HG03159 (cell line): ENCODE results near the gene POLD3.
"Not testable (repeated sequence)": the region's sequence is repeated elsewhere in the genome, so short reads cannot be mapped to it uniquely, and the experiment has no call there.

ENCODE experiments used
- ATAC-seq: cut with Tn5 transposase; IDR thresholded peaks from one replicate; pipeline ENCODE4 v1.9.1; 2021; ENCODE audit warnings: mild to moderate bottlenecking, moderate library complexity; ENCODE audit not compliant: unreplicated experiment

Gene POLD3

DNA sequence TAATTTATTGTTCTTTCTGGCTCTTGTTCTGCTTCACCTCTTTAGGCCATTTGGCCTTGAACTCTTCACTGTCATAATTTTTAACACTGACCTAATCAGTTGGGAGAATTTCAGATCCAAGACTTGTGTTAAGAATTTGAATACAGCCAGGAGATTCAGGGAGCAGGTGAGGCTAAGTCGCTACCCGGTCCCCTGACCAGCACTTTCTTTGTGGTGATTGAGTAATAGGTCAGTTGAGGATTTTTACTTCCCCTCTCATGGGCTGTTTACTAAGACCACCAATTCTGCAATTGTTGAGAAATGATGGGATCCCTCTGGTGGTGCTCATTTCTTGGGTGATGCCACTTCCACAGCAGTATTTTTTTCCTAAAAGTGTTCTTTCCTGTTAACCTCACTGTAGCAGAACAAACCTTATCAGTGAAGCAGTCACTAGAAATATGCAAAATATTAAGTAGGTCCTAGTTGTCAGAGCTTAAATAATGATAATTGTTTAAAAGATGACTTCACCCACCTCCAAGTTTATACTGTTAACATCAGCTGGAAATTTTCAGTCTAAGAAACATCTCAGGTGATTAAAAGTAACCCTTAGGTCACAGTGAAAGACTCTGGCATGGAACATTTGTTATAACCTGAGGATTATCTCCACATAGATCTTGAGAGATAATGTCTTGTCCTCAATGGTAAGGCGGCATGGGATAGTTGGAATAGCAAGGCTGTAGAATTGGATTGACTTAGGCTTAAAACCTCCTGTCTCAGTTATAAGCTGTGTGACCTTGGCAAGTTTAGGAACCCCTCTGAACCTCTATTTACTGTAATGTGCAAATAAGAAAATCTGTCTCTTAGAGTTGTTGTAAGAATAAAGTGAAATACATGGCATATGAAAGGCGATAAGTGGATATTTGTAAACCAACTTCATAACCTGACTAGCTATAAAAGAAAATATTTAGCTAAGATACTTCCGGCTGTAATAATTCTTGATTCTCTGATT is 41.3 kb downstream of the POLD3 start:
- no peak for ATAC-seq

DNA sequence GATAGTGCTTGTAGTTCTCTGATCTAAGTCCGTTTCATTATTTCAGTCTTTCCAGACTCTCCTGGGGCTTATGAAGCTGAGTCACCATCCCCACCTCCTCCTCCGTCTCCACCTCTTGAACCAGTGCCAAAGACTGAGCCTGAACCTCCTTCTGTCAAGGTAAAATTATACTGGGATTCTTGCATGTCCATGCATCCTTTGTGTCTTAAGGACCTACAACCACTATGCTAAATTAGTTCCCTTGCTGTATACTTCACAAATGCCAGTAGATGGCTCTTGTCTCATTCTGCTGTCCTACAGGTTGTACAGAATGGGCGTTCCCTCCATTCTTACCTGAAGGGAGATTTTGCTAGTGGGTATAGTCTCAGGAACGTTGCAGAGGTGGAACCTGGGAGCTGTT is 42.2 kb downstream of the POLD3 start:
- no peak for ATAC-seq

DNA sequence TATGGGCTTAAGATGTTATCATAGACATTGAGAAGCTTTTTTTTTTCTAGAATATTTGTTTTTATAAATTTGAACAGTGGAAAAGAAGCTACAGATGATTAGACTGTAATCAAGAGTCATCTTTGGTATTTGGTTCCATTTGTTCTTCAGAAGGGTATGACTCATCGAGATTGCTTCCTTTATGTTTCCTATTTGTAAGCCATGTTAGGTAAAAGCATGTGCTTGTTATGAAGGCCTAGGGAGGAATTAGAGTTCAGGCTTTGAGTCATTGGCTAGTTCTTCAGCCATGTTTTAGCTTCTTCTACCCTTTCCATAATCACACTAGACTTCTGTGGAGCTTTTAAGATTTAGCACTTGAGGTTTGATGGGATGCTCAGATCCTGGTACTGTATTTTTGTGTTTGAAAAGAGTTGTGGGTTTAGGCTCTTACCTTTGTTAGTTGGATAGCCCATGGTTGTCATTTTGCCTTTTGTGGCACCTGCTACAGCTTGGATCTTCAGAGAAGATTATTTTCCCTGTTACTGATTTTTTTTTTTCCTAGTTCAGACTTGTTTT is 44.3 kb downstream of the POLD3 start:
- no peak for ATAC-seq

DNA sequence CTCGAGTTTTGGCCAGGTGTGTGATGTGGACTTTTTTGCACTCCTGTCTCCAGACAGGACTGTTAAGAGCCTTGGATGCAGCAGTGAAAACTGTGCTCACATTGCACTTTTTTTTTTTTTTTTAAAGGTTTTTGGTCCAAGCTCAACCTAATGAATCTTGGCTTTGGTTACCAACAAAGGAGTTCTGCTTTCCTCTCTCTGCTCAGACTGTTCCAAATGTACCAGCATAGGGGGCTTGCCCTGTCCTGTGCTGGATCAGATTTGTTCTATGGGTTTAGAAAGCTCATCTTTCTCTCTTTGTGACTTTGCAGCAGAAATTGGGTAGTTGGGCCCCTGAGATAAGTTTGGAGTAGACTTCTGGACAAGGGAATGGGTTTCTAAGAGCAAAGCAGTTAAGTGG is 45.3 kb downstream of the POLD3 start:
- no peak for ATAC-seq

DNA sequence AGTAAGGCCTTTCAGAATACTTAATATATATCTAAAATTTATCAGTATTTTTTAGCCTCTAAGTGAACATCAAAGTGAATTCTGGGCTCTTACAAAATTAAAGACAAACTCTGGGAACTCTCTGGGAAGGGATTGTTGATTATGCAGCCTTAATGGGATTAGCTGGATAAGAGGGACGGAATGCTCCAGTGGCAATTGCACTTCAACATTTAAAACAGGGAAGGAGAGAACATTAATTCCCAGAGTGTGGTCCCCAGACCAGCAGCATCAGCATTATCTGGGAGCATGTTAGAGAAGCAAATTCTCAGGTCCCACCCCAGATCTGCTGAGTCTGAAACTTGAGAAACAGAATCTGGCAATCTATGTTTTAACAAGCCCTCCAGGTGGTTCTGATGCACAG is 46.5 kb downstream of the POLD3 start:
- ATAC-seq = no peak

DNA sequence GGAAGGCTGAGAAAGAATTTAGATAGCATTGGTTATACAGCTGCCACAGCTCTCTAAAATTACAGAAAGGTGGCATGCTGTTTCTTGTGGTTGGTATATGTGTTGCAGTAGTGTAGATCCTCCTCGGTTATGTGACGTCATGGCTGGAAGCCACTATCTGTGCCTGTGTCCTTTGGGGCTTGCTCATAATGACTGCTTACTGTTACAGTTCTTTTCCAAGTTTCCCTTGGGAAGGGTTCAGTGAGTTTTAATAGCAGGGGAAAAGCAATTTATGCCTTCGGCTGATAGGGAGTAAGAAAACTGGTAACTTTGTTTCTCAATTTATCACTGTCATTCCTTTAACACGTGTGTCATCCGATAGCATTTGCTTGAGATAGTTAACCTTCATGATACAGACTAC is 47.2 kb downstream of the POLD3 start:
- no peak for ATAC-seq

DNA sequence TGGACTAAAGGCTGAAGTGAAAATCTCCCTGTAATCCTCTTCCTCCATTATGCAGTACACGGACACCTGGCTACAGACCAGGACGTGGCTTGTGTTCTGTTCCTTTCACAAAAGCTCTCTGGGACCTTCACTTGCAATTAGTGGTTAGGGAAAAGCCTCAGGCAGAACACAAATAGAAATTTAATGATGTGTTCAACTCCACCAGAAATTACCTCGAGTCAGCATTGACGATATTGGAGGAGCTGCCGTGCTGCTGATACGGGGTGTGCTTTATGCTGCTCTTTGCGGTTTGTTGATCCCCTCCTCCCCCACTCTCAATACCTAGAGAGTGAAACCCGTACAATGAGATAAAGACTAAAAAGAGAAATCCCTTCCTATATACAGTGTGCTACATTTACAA is 48.9 kb downstream of the POLD3 start:
- ATAC-seq = no peak

DNA sequence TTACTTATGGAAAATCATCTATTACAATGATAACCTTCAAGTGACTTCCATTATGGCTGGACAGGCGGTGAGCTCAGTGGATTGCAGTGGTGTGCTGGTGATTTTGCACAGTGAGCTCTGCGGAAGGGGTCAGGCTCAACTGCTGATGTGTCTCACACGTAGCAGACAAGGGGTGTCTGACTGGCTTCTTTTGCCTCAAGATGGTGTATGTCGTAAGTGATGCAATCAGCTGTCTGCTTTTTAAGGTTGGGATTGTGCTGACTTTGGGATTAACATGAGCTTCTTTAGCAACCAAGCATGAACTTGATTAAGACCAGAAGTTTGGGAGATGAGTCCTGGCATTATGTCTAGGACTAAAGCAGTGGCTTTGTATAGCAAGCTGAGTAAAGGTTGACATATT is 49.5 kb downstream of the POLD3 start:
- no peak for ATAC-seq

DNA sequence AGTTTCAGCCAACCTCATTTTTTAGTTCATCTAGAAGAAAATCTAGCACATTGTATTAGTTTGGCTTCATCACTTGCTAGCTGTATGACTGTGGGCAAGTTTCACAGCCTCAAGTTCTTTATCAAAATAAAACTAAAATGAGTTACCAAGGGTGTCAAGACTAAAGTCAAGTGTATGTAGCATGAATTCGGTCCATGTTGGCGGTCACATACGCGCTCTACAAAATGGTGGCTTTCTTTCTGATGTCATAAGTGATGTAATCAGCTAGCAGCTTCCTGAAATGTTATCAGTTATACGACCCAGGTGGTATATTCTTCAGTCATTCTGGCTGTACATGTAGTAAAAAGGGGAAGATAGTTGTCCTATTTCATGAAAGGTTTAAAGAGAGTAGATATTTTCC is 50.5 kb downstream of the POLD3 start:
- no peak for ATAC-seq

DNA sequence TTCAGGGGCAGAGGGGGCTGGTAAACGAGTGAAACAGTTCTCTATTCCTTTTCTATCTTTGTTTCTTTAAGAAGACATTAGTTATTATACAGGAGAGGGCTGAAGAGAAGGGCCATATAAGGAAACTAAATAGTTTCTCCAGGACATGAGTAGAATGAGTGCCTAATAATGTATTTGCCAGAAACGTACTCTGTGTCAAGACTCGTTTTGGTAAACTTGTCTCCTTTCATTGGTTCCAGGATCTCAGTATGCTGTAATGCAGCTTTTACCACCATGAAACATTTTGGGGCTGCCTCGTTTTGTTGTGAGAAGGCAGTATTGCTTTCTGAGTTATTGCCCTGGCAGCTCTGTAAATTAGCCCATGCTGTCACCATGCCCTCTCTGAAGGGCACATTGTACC is 51.7 kb downstream of the POLD3 start:
- no peak for ATAC-seq

DNA sequence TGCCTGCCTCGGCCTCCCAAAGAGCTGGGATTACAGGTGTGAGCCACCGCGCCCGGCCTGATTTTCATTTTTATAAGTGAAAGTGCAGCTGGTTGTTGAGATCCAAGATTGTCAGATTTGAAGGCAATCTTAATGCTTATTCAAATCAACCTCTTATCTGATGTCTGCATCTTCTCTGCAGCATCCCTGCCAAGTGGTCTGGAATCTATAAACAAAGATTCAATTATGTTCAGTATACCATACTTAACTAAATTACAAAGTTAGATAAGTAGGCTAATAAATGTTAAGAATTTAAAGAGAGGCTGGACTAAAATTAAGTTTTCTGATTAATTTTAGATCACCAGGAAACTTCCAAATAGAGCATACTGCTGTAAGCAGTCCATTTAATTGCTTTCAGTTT is 53.8 kb downstream of the POLD3 start:
- ATAC-seq = no peak

DNA sequence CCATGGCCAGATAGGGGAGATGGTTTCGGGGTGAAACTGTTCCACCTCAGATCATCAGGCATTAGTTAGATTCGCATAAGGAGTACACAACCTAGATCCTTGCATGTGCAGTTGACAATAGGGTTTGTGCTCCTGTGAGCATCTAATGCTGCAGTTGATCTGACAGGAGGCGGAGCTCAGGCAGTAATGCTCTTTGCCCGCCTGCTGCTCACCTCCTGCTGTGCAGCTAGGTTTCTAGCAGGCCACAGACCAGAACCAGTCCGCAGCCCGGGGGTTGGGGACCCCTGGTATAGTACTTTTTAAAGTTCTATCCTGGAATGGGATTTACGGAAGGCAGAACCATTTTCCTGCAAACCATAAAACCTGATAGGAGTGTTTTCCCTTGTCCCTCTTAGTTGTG is 54.6 kb downstream of the POLD3 start:
- ATAC-seq = no peak

DNA sequence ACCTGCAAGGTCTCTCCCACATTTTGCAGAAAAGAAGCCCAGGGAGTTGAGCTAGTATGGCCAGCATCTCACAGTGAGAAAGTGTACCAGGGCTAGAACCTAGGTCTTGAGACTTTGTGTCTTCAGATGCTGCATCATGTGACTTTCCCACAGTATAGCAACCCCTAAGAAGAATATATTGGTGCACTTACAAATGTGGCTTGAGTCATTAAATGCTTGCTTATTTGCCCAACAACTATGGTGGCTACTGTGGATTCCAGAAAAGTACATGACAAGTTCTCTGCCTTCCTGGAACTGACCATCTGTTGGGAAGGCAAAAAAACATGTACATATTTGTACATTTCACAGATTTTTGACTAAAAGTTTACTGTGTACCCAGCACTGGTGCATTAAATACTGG is 55.0 kb downstream of the POLD3 start:
- ATAC-seq = no peak

DNA sequence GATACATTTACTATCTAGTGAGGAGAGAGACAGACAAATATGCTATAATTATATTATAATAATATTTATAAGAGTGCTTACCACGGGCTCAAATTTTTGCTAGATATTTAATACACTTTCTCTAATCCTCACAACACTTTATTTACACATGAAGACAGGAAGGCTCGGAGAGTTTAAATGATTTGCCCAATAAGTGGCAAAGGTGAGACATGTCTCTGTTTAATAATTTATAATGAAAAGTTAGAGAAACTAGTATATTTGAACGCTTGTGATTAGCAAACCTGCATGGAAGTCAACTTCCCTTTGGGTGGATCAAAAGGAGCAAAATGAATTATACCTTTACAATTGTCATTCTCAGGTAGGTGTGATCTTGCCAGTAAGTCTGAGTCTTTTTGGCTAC is 55.4 kb downstream of the POLD3 start:
- no peak for ATAC-seq

DNA sequence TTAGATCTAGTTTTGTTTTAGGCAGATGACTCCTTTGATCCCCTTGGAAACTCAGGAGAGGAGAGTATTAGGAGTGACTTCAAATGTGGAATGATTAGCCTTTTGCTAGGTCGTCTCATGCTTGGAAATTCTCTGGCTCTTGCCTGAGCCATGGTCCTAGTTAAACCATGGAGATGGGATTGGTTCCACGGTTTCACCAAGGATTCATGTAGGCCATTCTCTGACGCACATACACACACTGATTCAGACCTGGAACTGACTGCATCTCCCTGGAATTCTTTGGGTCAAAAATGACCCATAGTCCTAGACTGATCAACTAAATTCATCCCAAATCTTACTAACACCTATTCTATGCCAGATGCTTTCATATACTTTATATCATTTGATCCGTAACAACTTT is 56.5 kb downstream of the POLD3 start:
- no peak for ATAC-seq

DNA sequence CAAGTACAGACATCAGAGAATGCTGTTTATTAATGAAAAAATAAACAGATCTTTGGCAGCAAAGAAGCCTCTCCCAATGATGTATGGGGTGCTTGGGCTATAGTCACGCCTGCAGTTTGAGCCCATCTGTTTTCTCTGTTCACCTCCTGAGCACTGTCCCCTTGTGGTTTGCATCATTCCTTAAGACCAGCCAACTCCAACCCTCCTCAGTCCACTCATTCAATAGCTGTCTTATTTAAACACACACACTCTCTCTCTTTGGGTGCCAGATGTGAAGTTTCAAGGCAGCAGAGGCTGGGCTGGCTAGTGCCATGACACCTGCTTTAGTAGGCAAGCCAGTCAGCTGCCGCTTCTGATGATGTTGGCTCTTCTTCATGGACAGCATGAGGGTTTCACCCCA is 58.1 kb downstream of the POLD3 start:
- no peak for ATAC-seq

DNA sequence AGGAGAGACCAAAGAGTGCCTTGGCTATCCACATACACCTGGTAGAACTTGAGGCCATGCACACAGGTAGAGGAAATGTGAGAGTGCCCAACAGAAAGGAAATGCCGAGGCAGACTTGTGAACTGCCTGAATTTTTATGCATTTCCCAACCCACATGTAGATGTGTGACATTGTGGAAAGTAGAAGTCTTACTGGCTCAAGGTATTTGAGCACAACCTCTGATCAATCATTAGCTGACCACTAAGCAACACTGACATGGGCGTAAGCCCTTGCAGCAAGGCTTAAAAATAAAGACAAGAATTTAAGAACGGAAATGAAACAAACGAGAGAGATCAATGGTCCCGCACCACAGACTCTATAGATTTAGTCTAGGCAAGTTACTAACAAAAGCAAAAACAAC is 62.6 kb downstream of the POLD3 start:
- ATAC-seq = no peak

DNA sequence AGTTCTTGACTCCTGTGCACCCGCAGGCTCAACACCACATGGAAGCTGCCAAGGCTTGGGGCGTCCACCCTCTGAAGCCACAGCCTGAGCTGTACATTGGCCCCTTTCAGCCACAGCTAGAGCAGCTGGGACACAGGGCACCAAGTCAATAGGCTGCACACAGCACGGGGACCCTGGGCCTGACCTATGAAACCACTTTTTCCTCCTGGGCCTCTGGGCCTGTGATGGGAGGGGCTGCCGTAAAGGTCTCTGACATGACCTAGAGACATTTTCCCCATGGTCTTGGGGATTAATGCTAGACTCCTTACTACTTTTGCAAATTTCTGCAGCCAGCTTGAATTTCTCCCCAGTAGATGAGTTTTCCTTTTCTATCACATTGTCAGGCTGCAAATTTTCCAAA is 66.7 kb downstream of the POLD3 start:
- not testable (repeated sequence) for ATAC-seq

DNA sequence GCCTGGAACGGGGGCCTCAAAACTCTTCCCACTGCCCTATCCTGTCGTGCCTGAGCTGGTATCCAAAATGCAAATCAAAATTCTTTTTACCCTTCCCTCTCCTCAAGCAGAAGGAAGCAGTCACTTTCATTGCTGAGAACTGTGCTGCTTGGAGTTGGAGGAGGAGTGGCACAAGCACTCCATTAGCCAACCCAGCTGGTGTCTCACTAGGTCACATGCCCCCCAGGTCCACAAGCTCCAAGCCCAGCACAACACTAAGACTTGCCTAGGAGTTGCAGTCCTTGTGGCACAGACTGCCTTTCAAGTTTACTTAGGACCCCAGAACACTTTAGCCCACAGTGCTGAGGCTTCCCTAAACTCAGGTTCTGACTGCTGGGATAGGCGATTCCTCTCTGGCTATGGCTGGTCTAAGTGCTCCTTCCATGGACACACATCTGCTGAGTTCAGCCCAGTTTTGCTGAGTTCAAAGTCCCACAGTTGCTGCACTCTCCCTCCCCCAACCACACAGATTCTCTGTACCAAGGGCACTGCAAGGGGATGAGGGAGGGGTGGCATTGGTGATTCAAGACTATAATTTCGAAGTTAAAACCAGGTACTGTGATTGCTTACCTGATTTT is 70.2 kb downstream of the POLD3 start:
- ATAC-seq = no peak

DNA sequence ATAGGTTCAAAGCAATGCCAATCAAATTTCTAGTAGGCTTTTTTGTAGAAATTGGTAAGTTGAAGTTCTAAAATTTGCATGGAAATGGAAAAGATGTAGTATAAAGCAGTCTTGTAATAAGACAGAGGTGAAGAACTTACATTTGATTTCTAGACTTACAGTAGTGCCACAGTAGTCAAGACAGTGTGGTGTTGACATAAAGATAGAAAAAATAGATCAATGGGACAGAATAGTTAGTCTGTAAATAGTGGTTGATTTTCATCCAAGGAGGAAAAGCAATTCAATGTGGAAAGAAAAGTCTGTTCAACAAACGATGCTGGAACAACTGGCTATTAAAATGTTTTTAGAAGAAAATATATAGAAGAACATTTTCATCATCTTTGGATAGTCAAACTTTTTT is 70.9 kb downstream of the POLD3 start:
- no peak for ATAC-seq

DNA sequence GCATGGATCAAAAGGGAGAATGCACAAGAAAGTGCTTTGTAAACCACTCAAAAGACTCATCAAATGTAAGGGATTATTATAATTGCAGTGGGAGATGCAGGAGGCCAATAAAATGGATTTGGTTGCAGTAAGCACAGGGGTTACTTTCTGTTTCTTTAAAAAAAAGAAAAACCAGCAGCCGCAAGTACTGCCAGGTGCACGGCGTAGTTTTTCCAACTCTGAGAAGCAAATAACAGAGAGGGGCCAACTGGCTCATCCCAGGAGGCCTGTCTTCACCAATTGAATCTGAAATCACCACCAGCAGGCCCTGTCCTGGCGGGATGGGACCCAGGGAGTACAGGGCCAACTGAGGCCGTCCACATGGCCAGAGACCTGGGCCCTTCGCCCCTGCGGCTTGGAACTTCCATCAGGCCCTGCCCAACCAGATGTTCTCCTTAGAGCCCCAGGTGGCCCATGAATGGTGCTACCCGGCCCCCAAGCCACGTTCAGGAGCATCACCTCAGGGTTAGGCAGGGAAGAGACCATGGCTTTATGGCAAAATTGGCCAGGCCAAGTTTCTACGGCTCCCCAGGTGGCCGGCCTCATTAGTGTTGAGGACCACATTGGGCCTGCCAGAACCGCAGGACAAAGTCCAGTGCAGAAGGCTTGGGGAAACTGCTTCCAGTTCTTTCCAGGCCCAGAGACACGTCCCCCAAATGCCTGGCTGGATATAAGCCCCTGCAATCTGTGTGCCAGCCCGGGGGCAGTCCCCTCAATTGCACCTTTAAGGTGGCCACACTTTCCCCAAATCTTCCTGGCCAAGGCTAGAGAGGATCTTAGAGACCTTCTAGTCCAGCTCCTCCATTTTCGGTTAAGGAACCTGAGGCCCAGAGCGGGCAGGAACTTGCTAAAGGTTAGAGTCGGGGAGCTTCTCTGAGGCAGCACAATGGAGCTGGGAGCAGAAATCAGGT is 77.1 kb downstream of the POLD3 start:
- ATAC-seq = no peak
